ENCODE results near the gene LIN7A. TPM values are rescaled to one million over a fixed set of nuclear protein-coding genes. Genes with fewer than 3 reads are reported as not detected.
"Not testable (repeated sequence)": the region's sequence is repeated elsewhere in the genome, so short reads cannot be mapped to it uniquely, and the experiment has no call there.

The LIN7A gene
- total RNA-seq, 1 donor from 2014 or later = 0.20 TPM

DNA sequence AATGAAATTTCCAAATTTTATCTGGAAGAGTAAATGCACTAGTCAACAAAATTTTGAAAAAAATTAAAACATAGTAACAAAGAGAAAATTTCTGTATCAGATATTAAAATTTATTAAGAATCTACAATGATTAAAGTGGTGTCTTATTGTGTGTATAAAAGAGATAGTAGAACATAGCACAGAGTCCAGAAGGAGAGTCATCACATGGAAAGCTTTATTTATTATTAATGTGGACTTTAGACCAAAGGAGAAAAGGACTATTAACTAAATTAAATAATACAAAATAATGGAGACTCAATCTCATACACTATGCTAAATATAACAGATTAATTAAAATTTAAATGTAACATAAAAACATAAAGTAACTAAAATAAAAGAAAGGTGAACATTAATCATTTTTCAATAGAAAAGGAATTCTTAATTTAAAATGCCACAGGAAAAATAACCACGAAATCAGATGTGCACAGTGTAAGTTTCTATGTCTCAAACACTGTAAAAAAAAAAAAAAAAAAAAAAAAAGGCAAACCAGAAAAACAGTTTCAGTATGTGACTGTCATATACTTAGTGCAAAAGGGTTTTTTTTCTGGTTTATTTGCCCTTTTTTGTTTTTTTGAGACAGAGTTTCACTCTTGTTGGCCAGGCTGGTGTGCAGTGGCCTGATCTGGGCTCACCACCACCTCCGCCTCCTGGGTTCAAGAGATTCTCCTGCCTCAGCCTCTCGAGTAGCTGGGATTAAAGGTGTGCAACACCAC is 125.6 kb downstream of the LIN7A start:
- DNase-seq (ENCODE audit: low read depth in 2 of 2) = no peak

DNA sequence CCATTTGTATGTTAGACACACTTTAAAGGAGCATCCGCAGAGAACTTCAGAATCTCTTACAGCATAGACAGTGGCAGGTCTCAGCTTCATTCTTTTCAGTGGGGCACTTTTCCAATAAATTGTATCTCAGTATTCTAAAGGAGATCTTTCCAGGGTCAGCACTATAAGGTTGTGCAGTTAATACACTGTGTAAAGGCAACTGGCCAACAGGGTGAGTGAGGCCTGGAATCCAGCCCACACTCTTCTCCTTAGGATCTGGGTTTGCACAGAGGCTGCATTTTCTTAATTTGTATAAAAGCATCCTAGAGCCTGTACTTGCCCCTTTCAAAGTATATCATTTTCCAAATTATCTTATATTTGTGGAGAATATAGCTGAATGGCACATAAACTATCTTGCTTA is 126.9 kb downstream of the LIN7A start:
- DNase-seq (ENCODE audit: low read depth in 2 of 2) = no peak

DNA sequence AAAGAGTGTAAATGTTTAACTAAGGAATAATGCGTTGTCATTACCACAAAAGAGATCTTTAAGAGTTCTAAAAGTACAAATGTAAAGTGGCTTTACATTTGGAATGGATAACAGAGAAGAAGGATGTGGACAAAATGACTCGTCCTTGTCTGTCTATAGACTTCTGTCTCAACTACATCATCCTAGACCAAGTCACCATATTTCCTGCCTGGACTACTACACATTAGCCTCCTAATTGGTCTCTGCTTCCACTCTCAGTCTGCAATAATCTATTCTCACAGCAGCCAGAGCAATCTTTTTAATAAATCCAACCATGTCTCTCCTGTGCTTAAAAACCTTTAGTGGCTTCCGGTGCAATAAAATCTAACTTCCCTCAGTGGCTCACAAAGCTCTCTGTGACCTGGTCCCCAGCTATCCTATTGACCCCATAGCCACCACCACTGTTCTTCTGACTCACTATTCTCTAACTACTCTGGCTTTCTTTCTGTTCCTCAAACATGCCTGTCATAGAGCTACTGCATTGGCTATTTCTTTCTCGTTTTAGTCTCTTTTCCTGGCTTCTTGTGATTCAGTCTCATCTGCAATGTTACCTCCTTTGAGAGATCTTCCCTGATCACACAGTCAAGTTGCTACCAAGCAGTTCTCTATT is 130.0 kb downstream of the LIN7A start:
- no peak for DNase-seq (ENCODE audit: low read depth in 2 of 2)

DNA sequence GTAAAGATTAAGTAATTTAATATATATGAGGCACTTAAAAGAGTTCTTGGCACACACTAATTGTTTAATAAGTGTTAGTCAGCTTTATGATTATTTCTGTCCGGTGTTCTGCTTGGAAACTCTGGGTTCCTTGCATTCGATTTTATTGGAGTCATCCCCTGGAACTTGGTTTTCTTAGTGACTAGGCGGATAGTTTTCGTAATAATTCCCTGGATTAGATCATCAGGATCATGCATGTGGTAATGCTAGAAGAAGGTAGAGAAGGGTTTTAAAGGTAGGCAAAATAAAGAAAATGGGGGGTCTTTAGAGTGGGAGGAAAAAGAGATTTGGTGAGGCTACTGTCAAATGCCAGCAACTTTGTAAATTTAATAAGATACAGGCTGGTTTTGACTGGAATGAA is 132.6 kb downstream of the LIN7A start:
- no peak for DNase-seq (ENCODE audit: low read depth in 2 of 2)

DNA sequence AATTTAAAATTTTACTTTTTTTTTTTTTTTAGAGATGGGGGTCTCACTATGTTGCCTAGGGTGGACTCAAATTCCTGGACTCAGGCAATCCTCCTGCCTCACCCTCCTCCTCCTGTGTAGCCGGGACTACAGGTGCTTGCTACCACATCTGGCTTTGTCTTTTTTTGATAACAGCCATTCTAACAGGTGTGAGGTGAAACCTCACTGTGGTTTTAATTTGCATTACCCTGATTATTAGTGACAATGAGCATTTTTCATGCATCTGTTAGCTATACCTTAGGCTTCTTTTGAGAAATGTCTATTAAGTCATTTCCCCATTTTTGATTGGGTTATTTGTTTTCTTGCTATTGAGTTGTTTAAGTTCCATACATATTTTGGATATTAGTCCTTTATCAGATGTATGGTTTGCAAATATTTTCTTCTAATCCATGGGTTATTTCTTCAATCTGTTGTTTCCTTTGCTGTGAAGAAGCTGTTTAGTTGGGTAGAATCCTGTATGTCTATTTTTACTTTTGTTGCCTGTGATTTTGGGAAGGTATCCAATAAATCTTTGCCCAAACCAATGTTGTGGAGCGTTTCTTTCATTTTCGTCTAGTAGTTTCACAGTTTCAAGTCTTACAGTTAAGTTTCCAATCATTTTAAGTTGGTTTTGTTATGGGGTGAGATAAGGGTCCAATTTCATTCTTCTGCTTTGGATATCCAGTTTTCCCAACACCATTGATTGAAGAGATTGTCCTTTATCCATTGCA is 134.9 kb downstream of the LIN7A start:
- DNase-seq (ENCODE audit: low read depth in 2 of 2) = no peak

DNA sequence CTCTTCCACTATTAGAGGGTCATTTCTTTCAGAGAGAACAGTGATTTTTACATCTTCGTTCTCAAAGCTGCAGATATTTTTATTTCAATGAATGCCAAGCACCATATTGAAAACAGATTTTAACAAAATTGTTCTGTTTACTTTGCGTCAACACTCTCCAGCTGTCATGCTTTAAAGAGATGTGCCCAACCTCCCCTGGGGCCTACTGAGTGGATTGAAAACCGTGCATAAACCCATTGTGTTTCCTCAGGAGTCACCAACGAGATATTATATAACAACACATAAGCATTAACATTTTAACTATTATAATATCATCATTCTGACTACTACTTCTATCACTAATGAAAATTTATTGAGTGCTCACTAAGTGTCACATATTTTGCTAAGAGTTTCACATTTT is 139.5 kb downstream of the LIN7A start:
- DNase-seq (ENCODE audit: low read depth in 2 of 2) = no peak

DNA sequence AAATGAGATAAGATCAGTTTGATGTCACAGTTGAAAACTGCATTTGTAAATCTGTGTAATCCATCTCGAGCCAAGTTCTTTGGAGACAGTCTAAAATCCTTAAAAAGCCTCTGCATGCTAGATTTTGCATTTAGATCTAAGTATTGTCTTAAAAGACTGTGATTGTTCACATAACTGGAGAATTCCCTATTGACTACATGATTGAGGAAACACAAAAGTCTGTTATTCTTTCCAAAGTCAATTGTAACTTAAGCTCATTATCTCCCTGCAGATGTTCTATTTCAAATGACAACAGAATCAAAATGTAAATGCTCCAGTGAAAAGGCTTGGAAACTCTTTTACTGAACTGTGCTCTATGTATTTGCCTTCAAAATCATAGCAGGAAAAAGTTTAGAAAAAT is 143.2 kb downstream of the LIN7A start:
- DNase-seq (ENCODE audit: low read depth in 2 of 2) = no peak

DNA sequence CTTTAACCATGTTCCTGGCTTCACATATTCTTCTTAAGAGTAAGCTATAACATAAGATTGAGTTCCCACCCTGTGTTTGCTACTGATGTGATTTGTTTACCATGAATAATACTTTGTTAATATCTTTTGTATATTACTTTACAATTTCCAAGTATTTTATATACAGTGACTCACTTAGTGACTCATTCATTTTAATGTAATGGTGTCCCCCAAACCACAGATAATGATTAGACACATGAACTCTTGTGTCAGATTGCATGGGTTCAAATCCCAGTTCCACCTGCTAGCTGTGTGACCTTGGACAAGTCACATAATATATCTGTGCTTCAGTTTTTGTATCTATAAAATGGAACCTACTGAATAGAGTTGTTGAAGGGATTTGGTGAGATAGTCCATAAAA is 144.9 kb downstream of the LIN7A start:
- DNase-seq (ENCODE audit: low read depth in 2 of 2) = no peak

DNA sequence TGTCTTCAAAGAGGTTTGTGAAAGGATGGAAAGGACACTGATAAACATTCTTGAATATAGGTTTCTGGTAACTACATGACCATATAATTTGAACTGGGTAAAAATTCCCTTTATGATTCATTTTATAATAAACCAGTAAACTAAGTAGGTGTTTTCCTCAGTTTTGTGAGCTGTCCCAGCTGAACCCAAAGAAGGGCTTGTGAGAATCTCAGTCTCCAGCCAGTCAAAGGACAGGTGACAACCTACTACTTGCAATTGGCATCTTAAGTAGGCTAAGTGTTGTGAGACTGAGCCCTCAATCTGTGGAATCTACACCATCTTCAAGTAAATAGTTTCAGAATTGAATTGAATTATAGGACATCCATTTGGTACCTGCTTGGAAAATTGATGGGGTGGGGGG is 145.9 kb downstream of the LIN7A start:
- no peak for DNase-seq (ENCODE audit: low read depth in 2 of 2)

DNA sequence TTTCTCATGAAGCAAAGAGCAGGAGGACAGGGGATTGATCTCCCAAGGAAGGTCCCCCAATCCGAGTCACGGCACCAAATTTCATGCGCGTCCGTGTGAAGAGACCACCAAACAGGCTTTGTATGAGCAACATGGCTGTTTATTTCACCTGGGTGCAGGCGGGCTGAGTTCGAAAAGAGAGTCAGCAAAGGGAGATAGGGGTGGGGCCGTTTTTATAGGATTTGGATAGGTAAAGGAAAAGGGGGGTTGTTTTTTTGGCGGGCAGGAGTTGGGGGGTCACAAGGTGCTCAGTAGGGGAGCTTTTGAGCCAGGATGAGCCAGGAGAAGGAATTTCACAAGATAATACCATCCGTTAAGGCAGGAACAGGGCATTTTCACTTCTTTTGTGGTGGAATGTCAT is 149.3 kb downstream of the LIN7A start:
- not testable (repeated sequence) for DNase-seq (ENCODE audit: low read depth in 2 of 2)

DNA sequence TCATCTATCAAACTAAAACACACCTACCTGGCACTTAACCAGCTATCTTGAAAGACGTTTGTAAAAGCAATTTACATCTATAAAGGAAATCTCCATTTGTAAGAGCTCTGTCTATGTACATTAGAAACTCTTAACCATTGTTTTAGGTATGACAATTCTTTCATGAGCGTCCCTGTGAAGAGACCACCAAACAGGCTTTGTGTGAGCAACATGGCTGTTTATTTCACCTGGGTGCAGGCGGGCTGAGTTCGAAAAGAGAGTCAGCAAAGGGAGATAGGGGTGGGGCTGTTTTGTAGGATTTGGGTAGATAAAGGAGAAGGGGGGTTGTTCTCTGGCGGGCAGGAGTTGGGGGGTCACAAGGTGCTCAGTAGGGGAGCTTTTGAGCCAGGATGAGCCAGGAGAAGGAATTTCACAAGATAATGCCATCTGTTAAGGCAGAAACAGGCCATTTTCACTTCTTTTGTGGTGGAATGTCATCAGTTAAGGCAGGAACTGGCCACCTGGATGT is 154.7 kb downstream of the LIN7A start:
- not testable (repeated sequence) for DNase-seq (ENCODE audit: low read depth in 2 of 2)

DNA sequence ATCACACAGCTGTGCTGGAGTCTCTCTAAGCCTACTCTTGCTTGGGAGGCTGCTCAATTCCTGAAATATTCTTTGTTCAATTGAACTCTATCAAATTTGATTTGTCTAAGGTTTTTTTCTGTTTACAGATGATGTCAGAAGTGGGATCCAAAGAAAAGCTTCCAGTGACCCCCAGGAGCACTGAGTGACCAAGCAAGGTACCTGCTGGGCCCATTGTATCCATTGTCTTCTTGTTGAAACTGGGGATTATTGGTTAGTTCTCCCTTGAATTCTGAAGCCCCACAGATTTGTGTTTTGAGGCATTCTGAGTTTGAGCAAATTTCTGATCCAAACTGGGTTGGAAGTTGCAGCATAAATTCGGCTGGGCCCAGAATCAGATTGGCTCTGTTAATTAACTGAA is 156.4 kb downstream of the LIN7A start:
- DNase-seq (ENCODE audit: low read depth in 2 of 2) = no peak

DNA sequence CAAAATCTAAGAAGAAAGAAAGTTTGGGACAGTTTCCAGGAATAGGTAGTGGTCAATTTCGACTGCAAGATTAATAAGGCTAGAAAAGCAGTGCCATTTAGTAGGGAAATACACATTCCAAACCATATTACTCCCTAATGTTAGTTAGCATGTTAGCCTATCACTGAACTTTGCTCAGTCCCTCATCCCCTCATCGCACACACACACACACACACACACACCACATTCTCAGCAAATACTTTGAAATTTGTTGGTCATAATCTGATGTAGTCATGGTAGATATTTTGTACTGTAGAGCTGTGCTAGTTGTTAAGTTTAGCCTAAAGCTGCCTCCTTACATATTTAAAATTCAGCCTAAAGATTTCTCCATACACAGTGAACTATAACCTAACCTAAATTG is 157.0 kb downstream of the LIN7A start:
- no peak for DNase-seq (ENCODE audit: low read depth in 2 of 2)

DNA sequence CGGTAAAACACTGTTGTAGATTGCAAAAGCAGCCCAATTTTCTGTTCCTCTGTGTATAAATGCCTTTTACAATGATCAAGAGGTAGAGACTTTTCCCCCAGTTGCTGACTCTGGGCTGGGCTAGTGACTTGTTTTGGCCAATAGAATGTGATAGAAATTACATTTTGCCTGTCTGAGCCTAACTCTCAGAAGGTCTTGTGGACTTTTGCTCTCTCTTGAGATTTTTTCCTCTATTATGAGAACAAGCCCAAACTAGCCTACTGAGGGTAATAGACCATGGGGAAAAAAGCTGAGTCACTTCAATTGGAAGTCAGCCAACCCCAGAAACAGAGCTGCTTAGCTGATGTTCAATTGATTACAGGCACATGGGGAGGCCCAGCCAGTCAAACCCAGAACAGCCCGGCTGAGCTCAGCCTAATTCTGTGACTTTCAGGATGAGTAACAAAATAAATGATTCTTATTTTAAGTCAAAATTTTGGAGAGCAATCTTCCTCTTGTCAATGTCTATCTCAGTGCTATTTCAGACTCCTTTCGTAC is 159.7 kb downstream of the LIN7A start:
- peak; percentile 84 to 92 for DNase-seq (ENCODE audit: low read depth in 2 of 2)

DNA sequence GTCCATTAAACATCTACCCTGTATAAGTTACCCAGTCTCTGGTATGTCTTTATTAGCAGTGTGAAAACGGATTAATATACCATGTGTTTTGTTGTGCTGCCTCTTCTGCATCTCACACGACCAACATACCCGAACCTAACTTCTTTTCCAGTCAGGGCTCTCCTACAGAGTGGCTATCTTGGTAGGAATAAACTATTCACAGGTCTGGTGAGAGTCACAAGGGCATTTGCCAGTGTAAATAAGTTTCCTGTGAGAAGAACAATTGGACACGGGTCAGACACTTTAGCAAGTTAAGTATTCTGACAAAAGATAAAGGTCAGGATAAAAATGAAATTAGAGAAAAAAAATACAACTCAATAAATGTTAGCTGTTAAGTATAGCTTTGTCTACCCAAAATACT is 160.1 kb downstream of the LIN7A start:
- peak; percentile 41 to 67 for DNase-seq (ENCODE audit: low read depth in 2 of 2)

DNA sequence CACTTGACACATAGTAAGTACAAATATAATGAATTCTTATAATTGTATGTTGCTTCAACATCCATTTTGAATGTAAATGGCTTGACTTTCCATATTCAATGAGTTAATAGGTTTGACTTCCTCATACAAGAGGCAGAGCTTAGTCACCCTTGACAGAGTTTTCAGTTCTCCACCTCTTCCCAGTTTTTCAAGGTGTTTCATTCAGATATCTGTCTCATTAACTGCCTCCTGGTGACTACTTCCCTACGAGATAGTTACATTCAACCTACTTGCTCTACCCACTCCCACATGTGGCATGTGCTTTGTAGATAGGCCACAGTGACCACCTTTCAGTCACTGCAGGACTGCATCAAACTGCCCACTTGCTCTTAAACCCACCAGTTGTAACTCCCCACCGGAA is 161.0 kb downstream of the LIN7A start:
- DNase-seq (ENCODE audit: low read depth in 2 of 2) = no peak

DNA sequence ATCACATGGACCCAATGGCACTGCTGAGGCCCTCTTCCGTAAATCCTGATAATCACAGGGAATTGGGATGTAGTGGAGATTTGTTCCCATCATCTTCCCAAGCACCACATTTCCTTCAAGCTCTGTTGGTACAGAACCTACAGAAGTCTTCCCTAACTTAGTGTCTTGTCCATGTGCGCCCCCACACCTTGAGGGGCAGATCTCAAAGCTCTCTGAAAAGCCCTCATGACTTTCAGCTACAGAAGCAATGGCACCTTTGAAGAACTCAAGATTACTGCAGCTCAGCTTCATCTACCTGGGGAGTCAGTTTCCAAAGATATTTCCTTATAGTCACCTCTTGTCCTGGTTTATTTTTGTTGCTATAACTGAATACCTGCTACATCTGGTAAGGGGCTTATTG is 166.8 kb downstream of the LIN7A start:
- no peak for DNase-seq (ENCODE audit: low read depth in 2 of 2)

DNA sequence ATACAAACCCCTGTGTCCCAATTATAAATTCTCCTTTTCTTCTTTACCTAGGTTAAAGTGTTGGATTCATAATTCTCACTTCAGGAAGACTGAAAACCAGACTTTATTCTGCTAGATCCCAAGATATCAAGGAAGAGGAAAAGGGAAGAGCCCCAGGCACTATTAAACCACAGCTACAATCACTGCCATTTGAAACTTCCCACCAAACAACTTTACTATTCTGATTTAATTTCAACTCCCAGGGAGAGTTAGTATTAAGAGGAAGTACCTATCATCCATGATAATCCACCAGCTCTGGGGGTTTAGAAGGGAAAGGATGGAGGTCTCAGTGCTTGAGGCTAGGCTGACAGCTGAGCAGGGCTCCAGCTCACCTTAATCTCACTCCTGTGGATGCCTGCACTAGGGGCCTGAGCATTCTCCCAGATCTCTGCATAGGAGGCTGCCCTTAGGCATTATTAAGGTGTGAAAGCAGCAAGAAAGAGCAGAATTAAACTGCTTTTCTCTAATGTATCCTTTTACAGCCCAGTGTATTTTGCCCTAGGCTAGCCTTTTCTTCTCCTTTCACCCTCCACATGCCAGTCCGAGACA is 168.1 kb downstream of the LIN7A start:
- DNase-seq (ENCODE audit: low read depth in 2 of 2) = no peak

DNA sequence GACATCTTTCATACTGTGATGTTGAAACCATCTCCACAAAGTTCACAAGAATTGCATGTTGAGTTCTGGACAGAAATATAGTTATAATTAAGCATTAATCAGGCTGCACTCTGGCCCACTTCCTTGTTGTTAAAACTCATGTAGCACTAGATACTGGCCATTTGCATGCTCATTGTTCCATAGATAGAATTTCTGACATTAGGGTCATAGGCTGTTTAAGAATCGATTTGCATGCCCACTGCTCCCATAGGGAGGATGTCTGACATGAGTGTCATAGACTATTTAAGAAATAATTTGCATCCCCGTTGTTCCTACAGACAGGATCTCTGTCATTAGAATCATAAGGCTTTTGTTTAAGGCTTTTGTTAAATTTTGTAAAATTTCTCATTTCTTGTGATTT is 170.8 kb downstream of the LIN7A start:
- no peak for DNase-seq (ENCODE audit: low read depth in 2 of 2)

DNA sequence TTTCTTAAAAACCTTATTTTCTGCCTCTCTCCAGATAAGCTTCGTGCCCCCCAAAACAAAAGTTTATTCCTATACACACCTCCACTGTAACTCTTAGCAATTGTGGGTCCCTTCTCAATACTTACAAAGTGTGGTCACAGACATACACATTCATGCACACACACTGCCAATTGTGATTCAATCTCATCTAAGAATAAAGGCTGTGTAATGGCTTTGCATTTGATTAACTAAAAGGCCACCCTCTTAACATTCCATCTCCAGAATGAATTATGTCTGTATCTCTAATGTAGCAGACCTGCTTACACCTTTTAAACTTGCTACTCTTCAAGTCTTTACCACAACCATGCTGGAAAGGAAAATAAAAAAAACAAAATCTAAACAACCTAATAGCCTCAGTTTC is 171.5 kb downstream of the LIN7A start:
- no peak for DNase-seq (ENCODE audit: low read depth in 2 of 2)

DNA sequence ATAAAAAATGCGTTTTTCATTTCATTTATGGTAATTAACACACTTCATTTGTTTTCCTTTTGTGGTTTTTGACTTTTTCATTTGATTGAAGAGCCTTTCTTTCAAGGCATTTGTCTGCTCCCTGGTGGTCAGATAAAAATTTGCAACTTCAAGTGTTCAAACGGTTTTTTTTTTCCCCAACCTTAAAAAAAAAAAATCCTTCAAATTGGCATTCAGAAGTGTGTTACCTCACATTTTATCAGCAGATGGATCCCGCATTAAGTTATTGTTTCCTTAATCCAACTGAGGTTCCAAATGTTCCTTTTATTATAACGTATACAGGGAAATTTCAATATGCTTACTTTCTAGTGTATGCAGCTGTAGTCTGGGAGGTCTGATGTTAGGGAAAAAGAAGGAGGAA is 173.9 kb downstream of the LIN7A start:
- peak; percentile 56 to 60 for DNase-seq (ENCODE audit: low read depth in 2 of 2)

DNA sequence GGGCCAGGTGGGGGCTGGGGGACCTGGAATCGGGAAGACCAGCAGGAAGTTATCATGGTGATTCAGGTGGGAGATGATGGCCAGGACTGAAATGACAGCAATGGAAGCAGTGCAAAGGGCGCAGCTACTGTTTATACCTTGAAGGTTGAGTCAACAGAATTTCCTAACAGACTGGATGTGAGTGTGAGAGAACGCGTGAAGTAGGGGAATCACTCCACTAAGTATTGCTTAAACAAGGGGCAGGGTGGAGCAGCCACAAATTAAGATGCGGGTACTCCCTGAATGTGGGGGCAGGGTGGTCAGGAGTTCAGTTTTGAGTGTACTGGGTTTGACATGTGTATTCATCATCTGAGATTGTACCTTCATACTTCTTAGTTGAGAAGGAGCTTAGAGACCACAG is 175.9 kb downstream of the LIN7A start:
- no peak for DNase-seq (ENCODE audit: low read depth in 2 of 2)

Data from lung microvascular endothelial cell (primary cell).